Measurements from ENCODE around the gene LRRC8E.
"Not testable (repeated sequence)": the region's sequence is repeated elsewhere in the genome, so short reads cannot be mapped to it uniquely, and the experiment has no call there.

LRRC8E gene

DNA sequence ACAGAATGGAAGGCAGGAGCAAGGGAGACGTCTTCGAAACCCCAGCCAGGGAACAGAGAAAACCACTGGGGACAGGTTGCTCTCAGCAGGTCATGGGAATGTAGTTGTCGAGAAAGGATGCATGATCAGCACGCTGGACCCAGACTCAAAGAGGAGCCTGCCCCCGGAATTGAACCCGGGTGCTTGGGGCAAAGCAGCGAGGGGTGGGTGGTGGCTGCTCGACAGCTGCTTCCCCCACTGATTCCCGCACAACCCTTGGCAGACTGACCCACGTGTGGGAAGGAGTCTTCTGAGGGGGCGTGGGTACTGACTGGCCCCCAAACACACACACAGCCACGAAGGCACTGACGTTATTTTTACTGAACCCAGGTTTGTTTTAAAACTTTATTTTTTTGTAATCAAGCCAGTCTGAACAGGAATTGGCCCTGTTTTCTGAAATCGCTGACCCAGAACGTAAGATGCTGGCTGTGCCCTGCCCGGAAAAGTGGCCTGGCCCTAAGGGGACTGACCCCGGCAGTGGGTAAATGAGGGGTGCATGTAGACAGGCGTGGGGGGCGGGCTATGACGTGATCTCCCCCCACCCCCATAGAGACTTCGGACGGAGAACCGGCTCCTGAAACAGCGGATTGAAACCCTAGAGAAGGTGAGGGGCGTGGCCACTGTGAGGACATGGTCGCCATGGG lies 32.7 kb upstream of the LRRC8E start:
- TF ChIP-seq, protein P1, sequence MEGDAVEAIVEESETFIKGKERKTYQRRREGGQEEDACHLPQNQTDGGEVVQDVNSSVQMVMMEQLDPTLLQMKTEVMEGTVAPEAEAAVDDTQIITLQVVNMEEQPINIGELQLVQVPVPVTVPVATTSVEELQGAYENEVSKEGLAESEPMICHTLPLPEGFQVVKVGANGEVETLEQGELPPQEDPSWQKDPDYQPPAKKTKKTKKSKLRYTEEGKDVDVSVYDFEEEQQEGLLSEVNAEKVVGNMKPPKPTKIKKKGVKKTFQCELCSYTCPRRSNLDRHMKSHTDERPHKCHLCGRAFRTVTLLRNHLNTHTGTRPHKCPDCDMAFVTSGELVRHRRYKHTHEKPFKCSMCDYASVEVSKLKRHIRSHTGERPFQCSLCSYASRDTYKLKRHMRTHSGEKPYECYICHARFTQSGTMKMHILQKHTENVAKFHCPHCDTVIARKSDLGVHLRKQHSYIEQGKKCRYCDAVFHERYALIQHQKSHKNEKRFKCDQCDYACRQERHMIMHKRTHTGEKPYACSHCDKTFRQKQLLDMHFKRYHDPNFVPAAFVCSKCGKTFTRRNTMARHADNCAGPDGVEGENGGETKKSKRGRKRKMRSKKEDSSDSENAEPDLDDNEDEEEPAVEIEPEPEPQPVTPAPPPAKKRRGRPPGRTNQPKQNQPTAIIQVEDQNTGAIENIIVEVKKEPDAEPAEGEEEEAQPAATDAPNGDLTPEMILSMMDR (IDR thresholded peaks at IDR 0.05; ENCODE audit: low read depth, low read length, missing control alignments): no peak
- no peak for DNase-seq (ENCODE audit: low read depth)
- no peak overlapping the region for H3K4me3 ChIP-seq (ENCODE audit: low read depth, low read length)

GRCh38 chr19:7856109-7856591 lies 32.2 kb upstream of the LRRC8E start:
- no peak for DNase-seq (ENCODE audit: low read depth)
- TF ChIP-seq, protein P1 (IDR thresholded peaks at IDR 0.05; ENCODE audit: low read depth, low read length, missing control alignments): no peak

GRCh38 chr19:7856679-7857663 lies 31.3 kb upstream of the LRRC8E start:
- DNase-seq (ENCODE audit: low read depth): no peak
- TF ChIP-seq, protein P1 (IDR thresholded peaks at IDR 0.05; ENCODE audit: low read depth, low read length, missing control alignments): no peak
- H3K4me3 ChIP-seq (ENCODE audit: low read depth, low read length): no peak overlapping the region

More at GRCh38 chr19:7856109-7856591, 32.2 kb upstream of the LRRC8E start:
- H3K4me3 ChIP-seq (ENCODE audit: low read depth, low read length): no peak overlapping the region

DNA sequence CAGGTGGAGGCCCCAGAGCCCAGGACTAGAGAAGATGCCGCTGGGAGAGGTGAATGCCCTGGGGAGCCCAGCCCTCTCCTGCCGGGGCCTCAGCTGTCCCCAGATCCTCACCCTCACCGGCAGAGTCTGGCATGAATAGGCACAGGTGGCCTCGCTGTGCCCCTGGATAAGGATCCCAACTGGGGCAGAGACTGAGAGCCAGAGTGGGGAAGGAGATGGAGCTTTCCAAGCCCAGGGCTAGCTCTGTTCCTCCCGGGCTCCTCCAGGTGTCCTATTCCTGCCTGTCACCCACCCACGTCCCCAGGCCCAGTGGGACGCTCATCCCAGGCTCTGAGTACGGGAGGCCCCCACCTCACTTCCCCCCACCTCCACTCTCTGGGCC lies 30.6 kb upstream of the LRRC8E start:
- no peak overlapping the region for H3K4me3 ChIP-seq (ENCODE audit: low read depth, low read length)
- TF ChIP-seq, protein P1 (IDR thresholded peaks at IDR 0.05; ENCODE audit: low read depth, low read length, missing control alignments): no peak
- DNase-seq (ENCODE audit: low read depth): no peak

- H3K4me3 ChIP-seq (ENCODE audit: low read depth, low read length): no peak overlapping the region
- TF ChIP-seq, protein P1 (IDR thresholded peaks at IDR 0.05; ENCODE audit: low read depth, low read length, missing control alignments): no peak
- DNase-seq (ENCODE audit: low read depth): no peak
Measured at GRCh38 chr19:7858109-7858770, 30.1 kb upstream of the LRRC8E start.

- DNase-seq (ENCODE audit: low read depth); H3K4me3 ChIP-seq (ENCODE audit: low read depth, low read length): not testable (repeated sequence)
Measured at GRCh38 chr19:7859087-7859486, 29.2 kb upstream of the LRRC8E start.

All from GM12864 (cell line).